ELF-1 (cell line): ENCODE data around the gene NDUFS6.
"Not testable (repeated sequence)": the region's sequence is repeated elsewhere in the genome, so short reads cannot be mapped to it uniquely, and the experiment has no call there.

Experiments used
- DNase-seq: peaks from one replicate; pipeline ENCODE4 v3.0.0-alpha.2; 2016; ENCODE audit warnings: low read depth, low spot score

NDUFS6 gene

GRCh38 chr5:1782385-1783215, 18.6 kb upstream of the NDUFS6 start:
- DNase-seq: no peak

DNA sequence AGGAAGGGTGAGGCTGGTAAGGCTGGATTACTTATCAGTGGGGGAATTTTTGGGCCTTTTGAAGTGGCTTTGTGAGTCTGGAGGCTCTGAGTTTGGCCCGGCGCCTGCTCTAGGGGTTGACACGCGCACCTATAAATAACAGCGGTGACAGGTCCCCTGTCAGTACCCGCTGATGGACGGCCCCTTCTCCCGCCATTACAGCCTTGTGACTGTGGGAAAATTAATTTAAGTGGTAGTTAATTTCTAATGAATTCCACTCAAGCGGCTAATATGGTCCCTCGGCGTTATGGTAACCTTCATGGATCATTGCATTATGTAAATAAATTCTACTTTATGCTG, 18.0 kb upstream of the NDUFS6 start:
- DNase-seq: no peak

DNA sequence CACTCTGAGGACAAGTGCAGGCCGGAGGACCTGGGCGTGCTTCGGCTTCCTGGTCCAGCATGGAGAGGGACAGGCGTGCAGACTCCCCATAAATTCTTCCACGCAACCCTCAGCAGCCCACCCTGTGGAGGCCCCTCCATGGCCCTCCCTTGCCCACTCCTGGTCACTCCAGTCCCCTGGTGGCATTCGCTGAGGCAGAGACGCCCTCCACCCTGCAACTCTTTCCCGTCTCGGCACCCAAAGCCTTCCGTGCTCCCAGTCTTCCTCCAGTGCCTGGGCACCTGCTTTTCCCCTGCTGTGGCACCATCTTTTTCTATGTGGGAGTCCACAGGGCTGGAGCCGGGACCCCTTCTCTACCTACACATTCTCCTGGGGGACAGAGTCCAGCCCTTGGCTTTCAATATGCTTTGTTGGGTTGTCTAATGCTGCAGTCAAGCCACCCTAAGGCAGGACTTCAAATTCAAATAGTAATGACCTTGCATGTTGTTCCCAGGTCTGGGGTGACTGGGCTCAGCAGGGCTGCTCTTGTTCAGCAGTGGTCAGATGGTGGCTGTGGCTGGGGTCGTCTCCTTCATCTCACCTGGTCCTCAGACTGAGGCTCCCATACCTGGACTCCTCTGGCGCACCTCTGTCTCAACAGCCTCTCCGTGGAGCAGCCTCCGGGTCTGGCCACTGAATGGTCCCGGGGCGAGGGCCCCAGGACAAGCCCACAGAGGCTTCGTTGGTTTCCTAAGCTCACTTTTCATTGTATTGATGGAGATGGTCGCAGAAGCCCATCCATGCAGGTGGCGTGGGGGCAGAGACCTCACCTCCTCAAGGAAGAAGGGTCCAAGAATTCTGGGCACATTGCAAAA, 16.8 kb upstream of the NDUFS6 start:
- DNase-seq: no peak

- no peak for DNase-seq
These were observed 16.1 kb upstream of the NDUFS6 start for GRCh38 chr5:1785062-1785461.

DNA sequence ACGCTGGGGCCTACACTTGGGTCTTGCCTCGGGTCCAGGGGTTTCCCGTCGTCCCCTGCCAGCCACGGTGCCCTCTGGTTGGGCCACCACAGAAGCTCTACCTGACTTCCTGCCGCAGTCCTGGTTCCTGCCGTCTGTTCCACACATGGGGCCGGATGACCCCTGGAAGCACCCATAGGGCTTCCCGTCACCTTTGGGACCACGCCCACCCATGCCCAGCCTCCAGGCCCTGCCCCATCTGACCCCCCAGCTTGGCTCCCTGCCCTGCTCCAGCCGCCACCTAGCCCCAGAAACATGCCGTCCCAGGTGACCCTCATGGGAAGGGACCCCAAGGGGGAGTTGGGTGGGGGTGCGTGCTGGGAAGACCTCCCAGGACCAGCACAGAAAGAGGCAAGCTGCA, 15.2 kb upstream of the NDUFS6 start:
- DNase-seq: no peak

DNA sequence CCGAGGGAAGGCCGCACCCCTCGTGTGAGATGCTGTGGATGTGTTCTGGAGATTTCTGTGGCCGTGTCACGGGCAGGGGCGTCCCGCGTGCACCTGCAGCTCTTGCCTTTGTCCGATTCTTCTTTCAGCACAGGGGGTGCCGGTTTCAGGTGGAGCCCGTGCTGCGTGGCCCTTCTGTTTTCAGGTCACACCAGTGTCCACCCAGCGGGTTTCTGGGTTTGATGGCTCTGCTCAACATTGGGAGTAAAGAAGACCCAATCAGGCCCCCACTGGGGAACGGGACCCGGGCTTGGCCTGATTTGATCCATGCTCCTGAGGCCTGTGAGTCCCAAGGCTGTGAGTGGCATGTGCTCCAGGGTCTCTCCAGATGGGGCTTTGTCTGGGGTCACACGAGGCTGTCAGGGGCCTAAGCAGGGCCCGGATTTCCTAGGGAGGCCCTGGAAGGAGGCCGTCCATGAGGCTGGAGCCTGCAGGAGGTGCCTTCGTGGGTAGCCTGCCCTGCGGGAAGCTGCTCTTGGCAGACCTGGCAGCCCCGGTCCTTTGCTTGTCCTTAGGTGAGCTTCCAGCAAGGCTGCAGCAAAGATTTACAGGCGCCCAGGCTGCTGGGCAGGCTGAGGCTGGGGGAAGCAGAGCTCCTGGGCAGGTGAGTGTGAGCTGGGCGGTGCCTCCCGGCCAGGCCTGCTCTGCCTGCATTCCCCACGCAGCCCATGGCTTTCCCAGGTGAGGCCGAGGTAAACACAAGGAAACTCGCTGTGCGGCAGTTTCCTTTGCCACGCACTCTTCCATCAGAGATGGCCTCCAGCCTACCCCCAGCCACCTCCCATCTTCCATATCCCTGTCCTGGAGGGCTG, 14.4 kb upstream of the NDUFS6 start:
- no peak for DNase-seq

GRCh38 chr5:1787472-1788047, 13.6 kb upstream of the NDUFS6 start:
- DNase-seq: no peak

DNA sequence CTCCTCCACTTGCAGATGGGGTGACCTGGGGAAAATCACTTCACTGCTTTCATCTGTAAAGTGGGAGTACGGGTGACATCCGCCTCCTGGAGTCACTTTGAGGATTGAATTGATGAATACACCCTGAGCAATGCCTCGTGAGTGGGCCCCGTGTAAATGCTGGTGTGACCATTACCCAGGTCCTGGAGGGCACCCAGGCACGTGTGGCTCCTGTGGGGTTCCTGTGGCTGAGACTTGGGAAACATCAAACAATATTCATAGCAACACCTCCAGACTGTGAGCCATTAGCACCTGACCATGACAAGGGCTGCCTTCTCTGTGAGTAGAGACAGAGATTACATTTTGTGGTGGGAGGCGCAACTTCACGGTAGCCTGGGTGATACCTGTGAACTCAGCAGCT, 13.0 kb upstream of the NDUFS6 start:
- DNase-seq: no peak

DNA sequence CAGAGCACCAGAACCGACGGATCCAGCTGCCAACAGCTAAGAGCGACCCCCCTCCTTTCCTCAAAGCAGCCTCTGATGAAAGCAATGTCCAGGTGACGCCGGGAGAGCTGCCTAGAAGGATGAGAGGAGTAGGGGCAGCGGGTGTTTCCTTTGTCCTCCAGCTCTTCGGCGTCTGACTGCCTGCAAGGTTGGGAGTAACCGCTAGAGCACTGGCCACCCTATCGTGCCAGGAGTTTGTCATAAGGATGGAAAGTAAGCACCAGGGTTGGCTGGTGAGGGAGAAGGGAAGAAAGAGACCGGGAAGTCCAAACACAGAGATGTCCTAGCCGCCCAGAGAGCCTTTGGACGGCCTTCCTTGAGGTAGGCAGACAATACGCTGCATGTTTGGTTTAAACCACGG, 12.4 kb upstream of the NDUFS6 start:
- no peak for DNase-seq

DNA sequence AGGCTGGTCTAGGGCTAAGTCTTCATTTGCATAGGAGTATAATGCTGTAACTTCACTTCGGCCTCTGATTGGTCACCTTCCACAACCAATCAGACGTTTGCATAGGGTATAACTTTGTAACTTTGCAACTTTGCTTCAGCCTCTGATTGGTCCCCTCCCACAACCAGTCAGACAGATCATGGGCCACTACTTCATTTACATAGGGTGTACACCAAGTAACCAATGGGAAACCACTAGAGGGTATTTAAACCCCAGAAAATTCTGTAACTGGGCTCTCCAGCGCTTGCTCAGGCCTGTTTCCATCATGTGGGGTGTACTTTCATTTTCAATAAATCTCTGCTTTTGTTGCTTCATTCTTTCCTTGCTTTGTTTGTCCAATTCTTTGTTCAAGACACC, 11.8 kb upstream of the NDUFS6 start:
- not testable (repeated sequence) for DNase-seq

DNA sequence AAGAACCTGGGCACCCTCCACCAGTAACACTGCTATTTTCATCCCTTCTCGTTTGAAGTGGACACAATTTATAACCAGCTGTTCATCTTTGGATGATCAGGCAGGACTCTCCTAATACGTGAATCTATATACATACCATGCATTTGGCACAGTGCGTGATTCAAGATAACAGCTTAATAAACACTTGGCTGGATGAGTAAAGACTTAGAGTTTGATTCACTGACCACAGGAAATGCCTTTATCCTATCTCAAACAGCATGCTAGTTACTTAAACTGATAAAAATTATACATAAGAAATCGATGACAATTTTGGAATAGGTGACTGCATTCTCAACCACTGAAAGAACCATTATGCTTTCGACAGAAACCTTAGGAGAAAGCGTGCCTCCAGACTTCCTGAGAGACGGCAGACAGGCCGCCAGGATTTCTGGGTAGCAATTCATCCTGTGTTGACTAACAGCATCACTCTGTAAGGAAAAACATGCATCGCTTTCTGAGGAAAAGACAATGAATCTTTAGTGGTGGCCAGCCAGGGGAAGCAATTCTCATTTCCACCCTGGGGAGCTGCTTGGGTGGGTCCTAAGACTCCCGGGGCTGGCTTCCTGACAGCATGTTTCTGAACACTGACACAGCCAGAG, 11.3 kb upstream of the NDUFS6 start:
- no peak for DNase-seq

- DNase-seq: no peak
These were observed 10.0 kb upstream of the NDUFS6 start for GRCh38 chr5:1791176-1791575.

GRCh38 chr5:1792842-1793266, 8.4 kb upstream of the NDUFS6 start:
- DNase-seq: no peak

DNA sequence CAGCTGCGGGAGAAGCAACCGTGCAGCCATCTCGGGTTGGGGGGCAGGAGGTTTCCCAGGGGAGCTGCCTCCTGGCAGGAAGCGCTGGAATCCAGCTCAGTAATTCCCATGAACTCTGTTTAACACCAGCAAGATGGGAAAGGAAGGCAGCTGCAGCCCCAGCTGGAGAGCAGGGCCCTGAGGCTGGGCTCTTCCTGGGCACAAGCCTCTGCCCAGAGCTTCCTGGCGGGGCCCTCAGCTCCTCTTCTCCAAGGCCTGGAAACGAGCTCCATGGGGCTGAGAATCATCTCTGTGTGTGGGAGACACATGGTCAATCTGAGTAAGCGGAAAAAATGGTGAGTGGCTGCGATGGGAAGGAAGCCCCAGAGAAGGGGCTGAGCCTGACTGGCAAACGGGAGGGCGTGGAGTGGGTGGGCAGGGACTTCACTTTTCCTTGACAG, 7.9 kb upstream of the NDUFS6 start:
- no peak for DNase-seq

- no peak for DNase-seq
These were observed 7.0 kb upstream of the NDUFS6 start for GRCh38 chr5:1793966-1794900.

DNA sequence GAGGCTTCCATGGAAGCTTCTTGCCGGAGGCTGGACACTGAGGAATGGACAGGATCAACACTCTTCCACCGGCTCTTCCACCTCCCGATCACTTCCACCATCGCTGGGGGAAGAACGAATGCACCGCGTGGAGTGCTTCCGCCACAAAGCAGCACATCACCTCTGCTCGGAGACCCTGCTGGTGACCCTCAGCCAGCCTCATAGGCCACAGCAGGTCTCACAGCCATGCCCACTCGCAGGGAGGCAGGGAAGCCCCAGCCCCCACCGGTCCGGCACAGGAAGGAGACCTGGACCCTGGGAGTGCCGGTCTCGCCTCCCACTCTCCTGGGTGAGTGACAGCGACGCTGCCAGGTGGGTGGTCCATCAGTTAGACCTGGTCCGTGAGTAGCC, 6.3 kb upstream of the NDUFS6 start:
- no peak for DNase-seq

DNA sequence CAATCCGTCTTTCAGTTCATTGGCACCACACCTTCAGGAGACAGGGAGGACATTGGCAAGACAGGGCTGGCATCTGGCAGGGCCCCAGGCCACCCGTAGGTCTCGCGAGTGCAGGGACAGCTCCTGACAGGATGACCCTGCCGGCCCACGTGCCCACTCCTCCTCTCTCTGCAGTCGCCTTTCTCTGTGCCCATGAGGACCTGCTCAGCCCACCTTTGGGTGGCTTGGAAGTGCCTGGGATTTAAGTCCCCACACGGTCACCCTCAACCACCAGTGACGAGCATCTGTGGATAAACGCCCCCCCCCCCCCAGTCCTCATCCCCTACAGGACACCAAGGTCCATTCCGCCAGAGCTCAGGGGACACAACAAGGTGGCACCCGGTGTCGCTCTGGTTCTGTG, 5.7 kb upstream of the NDUFS6 start:
- no peak for DNase-seq

DNA sequence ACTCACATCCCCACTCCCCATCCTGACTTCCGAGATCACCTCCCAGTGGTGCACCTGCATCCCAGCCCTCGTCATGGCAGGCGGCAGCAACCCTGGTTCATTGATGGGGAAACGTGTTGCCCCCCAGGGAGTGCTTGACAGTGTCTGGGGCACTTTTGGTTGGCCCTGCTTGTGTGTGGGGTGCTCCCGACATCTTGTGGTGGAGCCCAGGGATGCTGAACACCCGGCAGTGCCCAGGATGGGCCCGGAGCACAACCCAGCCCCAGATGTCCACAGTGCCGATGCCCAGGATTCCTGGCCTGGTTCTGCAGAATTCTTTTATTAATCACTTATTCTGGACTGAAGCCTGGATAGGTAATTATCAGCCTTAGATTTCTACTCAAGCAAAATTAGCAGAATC, 5.3 kb upstream of the NDUFS6 start:
- no peak for DNase-seq

DNA sequence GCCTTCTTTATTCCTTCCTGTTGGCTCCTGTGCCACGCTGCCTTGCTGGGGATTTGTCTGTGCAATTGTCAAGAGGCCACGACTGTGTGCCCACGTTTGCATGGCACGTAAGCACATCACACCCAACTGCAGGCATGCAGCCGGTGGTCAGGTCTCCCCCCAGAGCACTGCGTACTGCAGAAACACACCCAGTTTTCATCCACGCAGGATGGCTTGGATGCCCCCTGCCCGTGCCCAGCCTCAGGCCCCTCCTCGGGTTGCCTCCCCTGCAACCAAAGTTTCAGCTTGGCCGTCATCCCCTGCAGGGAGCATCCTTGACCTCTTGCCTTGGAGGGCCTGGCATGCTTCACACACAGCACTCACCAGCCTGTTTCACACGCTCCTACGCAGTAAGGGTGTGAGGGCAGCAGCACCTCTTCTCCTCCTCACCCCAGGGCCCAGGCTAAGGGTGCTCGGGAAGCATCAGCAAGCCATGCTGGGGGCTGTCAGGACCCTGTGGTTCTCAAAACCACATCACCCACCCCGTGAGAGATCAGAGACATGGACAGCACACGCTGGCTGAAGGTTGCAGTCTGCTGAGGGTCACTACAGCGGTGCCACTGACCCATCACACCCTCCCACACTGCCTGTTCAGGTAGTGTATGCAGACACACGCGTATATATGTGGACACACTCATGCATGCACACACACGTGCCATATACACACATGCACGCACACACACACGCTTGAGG, 4.7 kb upstream of the NDUFS6 start:
- no peak for DNase-seq
